ENCODE data around the gene EMILIN1.

EMILIN1 gene

GRCh38 chr2:27086090-27086723, 7.8 kb downstream of the EMILIN1 start:
- Mint-ChIP-seq H3K9me3 (no peaks in the 10 kb centered on the region), H3K27ac (ENCODE audit: low read depth) (peak overlapping the region; percentile 76), H3K36me3 (ENCODE audit: insufficient read depth) (peaks cover 5% of the 10 kb centered on the region), H3K4me1 (peaks cover 29% of the 10 kb centered on the region), H3K4me3 (peak overlapping the region; percentile 82), H3K27me3 (no peaks in the 10 kb centered on the region)
- peak; percentile 97 to 99 for DNase-seq (ENCODE audit: low spot score in 2 of 2)
- ATAC-seq (replicated peaks; ENCODE audit: extremely low read depth, poor library complexity, severe bottlenecking) = peak; percentile 94

- Mint-ChIP-seq H3K36me3 (ENCODE audit: insufficient read depth) (peaks cover 3% of the 10 kb centered on the region), H3K4me1 (peaks cover 23% of the 10 kb centered on the region), H3K4me3 (peak within 1 kb of the TSS; percentile 82), H3K27me3 (no peaks in the 10 kb centered on the region), H3K9me3 (no peaks in the 10 kb centered on the region), H3K27ac (ENCODE audit: low read depth) (peak within 1 kb of the TSS; percentile 76)
- DNase-seq (ENCODE audit: low spot score in 2 of 2) (no peak), ATAC-seq (replicated peaks; ENCODE audit: extremely low read depth, poor library complexity, severe bottlenecking) (no peak)
Observed at GRCh38 chr2:27086724-27087593, 8.5 kb downstream of the EMILIN1 start, which contains the start of gene KHK. Gene KHK (plus strand): TSS chr2:27086772. CDS start chr2:27087260, 488 bp downstream.

GRCh38 chr2:27087823-27088410, 9.5 kb downstream of the EMILIN1 start:
- peak overlapping the region; percentile 82 for H3K4me3 Mint-ChIP-seq
- ATAC-seq (replicated peaks; ENCODE audit: extremely low read depth, poor library complexity, severe bottlenecking) = no peak

GRCh38 chr2:27088634-27089033, 10.2 kb downstream of the EMILIN1 start:
- H3K27me3 Mint-ChIP-seq = no peaks in the 10 kb centered on the region
- peaks cover 3% of the 10 kb centered on the region for H3K36me3 Mint-ChIP-seq (ENCODE audit: insufficient read depth)
- no peak overlapping the region for H3K27ac Mint-ChIP-seq (ENCODE audit: low read depth)
- peaks cover 23% of the 10 kb centered on the region for H3K4me1 Mint-ChIP-seq
- DNase-seq (ENCODE audit: low spot score in 2 of 2) (no peak), ATAC-seq (replicated peaks; ENCODE audit: extremely low read depth, poor library complexity, severe bottlenecking) (no peak)
- no peak overlapping the region for H3K4me3 Mint-ChIP-seq
- no peaks in the 10 kb centered on the region for H3K9me3 Mint-ChIP-seq

More at GRCh38 chr2:27087823-27088410, 9.5 kb downstream of the EMILIN1 start:
- Mint-ChIP-seq H3K36me3 (ENCODE audit: insufficient read depth) (peaks cover 3% of the 10 kb centered on the region), H3K9me3 (no peaks in the 10 kb centered on the region), H3K4me1 (peaks cover 23% of the 10 kb centered on the region), H3K27ac (ENCODE audit: low read depth) (no peak overlapping the region), H3K27me3 (no peaks in the 10 kb centered on the region)
- DNase-seq (ENCODE audit: low spot score in 2 of 2) = no peak

DNA sequence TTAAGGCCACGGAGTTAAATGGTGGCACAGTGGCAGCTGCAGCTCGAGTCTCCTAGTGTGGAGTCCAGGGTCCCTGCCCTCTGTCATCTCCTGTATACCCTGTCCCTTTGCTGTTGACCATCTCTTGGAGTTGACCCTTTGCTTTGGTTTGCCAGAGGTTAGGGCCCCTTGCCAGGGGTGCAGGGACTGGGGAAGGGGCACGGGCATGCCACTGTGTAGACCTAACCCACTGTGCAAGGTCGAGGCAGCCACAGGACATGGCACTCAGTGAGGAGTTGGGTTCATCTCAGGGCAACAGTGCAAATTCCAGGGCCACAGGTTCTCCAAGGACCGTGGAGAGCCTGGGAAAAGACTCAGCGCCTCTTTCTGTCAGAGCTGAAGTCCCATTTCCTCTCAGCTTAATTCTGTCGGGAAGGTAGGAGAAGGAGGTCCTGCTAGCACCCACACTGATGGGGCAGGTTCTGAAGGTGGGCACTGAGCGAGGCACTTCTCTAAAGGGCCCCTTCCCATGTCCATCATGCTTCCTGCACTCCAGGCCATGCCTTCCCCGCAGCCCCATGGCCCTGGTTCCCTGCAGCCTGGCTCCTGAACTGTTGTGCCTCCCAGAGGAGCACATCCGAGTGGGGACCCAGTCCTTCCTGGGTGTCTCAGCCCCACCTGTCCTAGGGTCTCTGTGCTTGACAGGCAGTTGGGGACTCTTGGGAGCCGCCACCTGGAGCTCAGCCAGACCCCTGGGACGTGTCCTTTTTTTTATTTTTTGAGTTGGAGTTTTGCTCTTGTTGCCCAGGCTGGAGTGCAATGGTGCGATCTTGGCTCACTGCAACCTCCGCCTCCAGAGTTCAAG, 10.9 kb downstream of the EMILIN1 start:
- Mint-ChIP-seq H3K27me3 (no peaks in the 10 kb centered on the region), H3K9me3 (no peaks in the 10 kb centered on the region), H3K4me3 (no peak overlapping the region), H3K36me3 (ENCODE audit: insufficient read depth) (peaks cover 3% of the 10 kb centered on the region), H3K27ac (ENCODE audit: low read depth) (no peak overlapping the region), H3K4me1 (peaks cover 18% of the 10 kb centered on the region)
- no peak for ATAC-seq (replicated peaks; ENCODE audit: extremely low read depth, poor library complexity, severe bottlenecking)
- DNase-seq (ENCODE audit: low spot score in 2 of 2) = no peak

DNA sequence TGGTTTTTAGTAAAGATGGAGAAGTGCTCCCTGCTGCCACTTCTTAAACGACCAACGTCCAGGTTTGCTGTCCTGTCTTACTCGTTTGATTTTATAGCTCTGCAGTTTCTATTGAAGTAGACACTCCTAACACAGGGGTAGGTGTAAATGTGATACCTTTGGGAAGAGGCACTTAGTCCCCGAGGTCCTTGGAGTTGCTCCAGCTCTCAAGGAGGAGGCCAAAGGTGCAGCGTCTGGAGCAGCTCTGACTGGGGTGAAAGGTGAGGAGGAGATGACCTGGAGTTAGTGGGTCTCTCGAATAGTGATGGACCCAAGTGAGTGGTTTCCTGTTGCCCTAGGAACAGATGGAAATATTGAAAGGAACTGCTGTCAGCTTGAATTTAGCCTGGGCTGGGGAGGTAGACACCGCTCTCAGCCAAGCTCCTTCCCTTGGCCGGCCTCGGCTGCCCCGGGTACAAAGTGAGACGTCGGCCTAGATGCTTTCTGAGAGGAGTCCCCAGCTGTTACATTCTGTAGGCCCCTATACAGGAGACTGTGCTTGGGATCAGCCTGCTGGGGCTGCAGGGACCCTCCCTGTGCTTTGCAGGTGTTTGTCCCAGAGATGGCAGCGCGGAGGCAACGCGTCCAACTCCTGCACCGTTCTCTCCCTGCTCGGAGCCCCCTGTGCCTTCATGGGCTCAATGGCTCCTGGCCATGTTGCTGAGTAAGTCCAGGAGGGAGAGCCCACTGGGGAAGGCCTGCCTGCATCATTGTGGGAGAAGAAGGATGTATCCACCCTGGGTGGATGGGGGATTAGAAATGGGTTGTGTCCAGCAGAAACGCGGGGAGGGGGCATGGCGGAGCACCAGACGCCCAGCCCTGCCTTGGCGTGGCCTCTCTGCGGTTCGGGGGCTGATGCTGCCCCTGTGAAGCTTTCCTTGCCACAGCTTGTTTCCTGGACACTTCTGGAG, 13.6 kb downstream of the EMILIN1 start:
- DNase-seq (ENCODE audit: low spot score in 2 of 2) = no peak
- no peaks in the 10 kb centered on the region for H3K27me3 Mint-ChIP-seq
- peaks cover 3% of the 10 kb centered on the region for H3K36me3 Mint-ChIP-seq (ENCODE audit: insufficient read depth)
- H3K9me3 Mint-ChIP-seq = no peaks in the 10 kb centered on the region
- no peak overlapping the region for H3K4me3 Mint-ChIP-seq
- peaks cover 18% of the 10 kb centered on the region for H3K4me1 Mint-ChIP-seq
- ATAC-seq (replicated peaks; ENCODE audit: extremely low read depth, poor library complexity, severe bottlenecking) = no peak
- H3K27ac Mint-ChIP-seq (ENCODE audit: low read depth) = no peak overlapping the region

- Mint-ChIP-seq H3K4me3 (no peak overlapping the region), H3K9me3 (no peaks in the 10 kb centered on the region), H3K27ac (ENCODE audit: low read depth) (no peak overlapping the region), H3K4me1 (peaks cover 15% of the 10 kb centered on the region), H3K27me3 (no peaks in the 10 kb centered on the region), H3K36me3 (ENCODE audit: insufficient read depth) (peaks cover 4% of the 10 kb centered on the region)
- no peak for DNase-seq (ENCODE audit: low spot score in 2 of 2)
- ATAC-seq (replicated peaks; ENCODE audit: extremely low read depth, poor library complexity, severe bottlenecking) = no peak
Observed at GRCh38 chr2:27092696-27093429, 14.4 kb downstream of the EMILIN1 start.

DNA sequence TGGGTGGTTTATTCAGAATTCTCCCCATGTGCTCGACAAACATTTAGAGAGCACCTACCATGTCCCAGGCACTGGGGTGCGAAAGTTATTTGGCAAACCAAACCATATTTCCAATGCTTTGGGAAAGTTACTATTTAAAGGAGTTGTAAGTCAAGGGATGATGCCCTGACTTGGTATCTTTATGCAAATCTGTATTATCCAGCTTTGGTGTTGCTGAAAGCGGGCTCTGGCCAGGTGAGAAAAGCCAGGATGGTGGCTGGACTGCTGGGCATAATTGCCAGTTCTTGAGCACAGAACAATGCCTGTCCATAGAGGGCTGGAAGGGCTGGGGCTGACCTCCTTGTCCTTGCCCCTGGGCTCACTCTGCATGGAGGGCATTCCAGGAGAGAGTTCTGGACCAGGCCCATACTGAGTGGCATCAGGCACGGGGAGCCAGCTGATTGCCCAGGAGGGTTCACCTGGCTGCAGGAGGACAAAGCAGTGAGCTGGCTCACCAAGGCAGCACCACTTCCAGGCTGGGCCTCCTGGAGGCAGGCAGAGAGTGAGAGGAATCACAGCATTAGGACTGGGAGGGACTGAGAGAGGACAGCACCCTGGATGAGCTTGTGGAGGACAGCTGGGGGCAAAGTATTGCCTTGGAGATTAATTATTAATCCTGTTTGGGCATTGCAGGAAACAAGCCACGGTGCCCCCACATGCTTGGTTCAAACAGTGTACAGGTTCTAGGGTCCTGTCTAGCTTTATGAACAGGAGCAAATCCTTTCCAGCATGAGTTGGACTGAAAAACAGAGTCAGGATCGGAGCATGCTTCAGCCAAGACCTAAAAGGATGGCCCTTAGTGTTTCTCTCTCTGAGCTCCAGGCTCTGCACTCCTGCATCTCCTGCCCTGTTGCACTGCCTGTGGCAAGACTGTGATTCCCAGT, 15.3 kb downstream of the EMILIN1 start:
- H3K27me3 Mint-ChIP-seq = no peaks in the 10 kb centered on the region
- H3K4me3 Mint-ChIP-seq = no peak overlapping the region
- peaks cover 15% of the 10 kb centered on the region for H3K4me1 Mint-ChIP-seq
- no peaks in the 10 kb centered on the region for H3K9me3 Mint-ChIP-seq
- DNase-seq (ENCODE audit: low spot score in 2 of 2) (no peak), ATAC-seq (replicated peaks; ENCODE audit: extremely low read depth, poor library complexity, severe bottlenecking) (no peak)
- H3K27ac Mint-ChIP-seq (ENCODE audit: low read depth) = no peak overlapping the region
- peaks cover 4% of the 10 kb centered on the region for H3K36me3 Mint-ChIP-seq (ENCODE audit: insufficient read depth)

GRCh38 chr2:27094353-27094984, 16.1 kb downstream of the EMILIN1 start:
- DNase-seq (ENCODE audit: low spot score in 2 of 2) (no peak), ATAC-seq (replicated peaks; ENCODE audit: extremely low read depth, poor library complexity, severe bottlenecking) (no peak)
- Mint-ChIP-seq H3K4me1 (peaks cover 15% of the 10 kb centered on the region), H3K9me3 (no peaks in the 10 kb centered on the region), H3K36me3 (ENCODE audit: insufficient read depth) (peaks cover 4% of the 10 kb centered on the region), H3K27me3 (no peaks in the 10 kb centered on the region), H3K4me3 (no peak overlapping the region), H3K27ac (ENCODE audit: low read depth) (no peak overlapping the region)

GRCh38 chr2:27095427-27095744, 17.0 kb downstream of the EMILIN1 start:
- H3K27ac Mint-ChIP-seq (ENCODE audit: low read depth) = no peak overlapping the region
- no peak for DNase-seq (ENCODE audit: low spot score in 2 of 2)
- H3K4me3 Mint-ChIP-seq = peak overlapping the region; percentile 32
- no peak for ATAC-seq (replicated peaks; ENCODE audit: extremely low read depth, poor library complexity, severe bottlenecking)
- H3K4me1 Mint-ChIP-seq = peaks cover 15% of the 10 kb centered on the region
- H3K36me3 Mint-ChIP-seq (ENCODE audit: insufficient read depth) = peaks cover 4% of the 10 kb centered on the region
- H3K9me3 Mint-ChIP-seq = no peaks in the 10 kb centered on the region
- H3K27me3 Mint-ChIP-seq = no peaks in the 10 kb centered on the region
